ENCODE results near the gene OGDH.

DNA sequence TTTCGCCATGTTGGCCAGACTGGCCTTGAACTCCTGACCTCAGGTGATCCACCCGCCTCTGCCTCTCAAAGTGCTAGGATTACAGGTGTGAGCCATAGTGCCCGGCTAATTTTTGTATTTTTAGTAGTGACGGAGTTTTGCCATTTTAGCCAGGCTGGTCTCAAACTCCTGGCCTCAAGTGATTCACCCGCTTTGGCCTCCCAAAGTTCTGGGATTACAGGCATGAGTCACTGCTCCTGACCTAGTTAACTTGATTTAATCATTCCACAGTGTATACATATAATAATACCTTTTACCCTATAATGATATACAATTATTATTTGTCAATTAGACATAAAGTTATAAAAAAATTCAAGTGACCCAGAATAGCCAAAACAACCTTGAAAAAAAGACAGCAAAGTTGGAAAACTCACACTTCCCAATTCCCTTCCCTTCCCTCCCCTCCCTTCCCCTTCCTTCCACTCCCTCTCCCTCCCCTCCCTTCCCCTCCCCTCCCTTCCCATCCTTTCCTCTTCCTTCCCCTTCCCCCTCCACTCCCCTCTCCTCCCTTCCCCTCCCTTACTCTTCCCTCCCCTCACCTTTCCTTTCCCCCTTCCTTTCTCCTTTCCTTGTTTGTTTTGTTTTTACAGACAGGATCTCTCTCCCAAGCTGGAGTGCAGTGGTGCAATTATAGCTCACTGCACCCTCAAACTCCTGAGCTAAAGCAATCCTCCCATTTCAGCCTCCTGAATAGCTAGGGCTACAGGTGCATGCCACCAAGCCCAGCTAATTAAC, 127.5 kb downstream of the OGDH start:
- TF ChIP-seq RAD21 (IDR thresholded peaks at IDR 0.05; ENCODE audit: low read depth) (no peak), FOXM1 (IDR thresholded peaks at IDR 0.05; ENCODE audit: borderline replicate concordance, low read depth) (no peak), TAF1 (IDR thresholded peaks at IDR 0.05; ENCODE audit: low read depth) (no peak), TCF12 (IDR thresholded peaks at IDR 0.05; ENCODE audit: low read depth) (no peak)
- TF ChIP-seq, protein P1, sequence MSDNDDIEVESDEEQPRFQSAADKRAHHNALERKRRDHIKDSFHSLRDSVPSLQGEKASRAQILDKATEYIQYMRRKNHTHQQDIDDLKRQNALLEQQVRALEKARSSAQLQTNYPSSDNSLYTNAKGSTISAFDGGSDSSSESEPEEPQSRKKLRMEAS (IDR thresholded peaks at IDR 0.05): no peak
- TF ChIP-seq, protein P2, sequence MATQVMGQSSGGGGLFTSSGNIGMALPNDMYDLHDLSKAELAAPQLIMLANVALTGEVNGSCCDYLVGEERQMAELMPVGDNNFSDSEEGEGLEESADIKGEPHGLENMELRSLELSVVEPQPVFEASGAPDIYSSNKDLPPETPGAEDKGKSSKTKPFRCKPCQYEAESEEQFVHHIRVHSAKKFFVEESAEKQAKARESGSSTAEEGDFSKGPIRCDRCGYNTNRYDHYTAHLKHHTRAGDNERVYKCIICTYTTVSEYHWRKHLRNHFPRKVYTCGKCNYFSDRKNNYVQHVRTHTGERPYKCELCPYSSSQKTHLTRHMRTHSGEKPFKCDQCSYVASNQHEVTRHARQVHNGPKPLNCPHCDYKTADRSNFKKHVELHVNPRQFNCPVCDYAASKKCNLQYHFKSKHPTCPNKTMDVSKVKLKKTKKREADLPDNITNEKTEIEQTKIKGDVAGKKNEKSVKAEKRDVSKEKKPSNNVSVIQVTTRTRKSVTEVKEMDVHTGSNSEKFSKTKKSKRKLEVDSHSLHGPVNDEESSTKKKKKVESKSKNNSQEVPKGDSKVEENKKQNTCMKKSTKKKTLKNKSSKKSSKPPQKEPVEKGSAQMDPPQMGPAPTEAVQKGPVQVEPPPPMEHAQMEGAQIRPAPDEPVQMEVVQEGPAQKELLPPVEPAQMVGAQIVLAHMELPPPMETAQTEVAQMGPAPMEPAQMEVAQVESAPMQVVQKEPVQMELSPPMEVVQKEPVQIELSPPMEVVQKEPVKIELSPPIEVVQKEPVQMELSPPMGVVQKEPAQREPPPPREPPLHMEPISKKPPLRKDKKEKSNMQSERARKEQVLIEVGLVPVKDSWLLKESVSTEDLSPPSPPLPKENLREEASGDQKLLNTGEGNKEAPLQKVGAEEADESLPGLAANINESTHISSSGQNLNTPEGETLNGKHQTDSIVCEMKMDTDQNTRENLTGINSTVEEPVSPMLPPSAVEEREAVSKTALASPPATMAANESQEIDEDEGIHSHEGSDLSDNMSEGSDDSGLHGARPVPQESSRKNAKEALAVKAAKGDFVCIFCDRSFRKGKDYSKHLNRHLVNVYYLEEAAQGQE (IDR thresholded peaks at IDR 0.05; ENCODE audit: low read depth): no peak
- TF ChIP-seq, protein P3, sequence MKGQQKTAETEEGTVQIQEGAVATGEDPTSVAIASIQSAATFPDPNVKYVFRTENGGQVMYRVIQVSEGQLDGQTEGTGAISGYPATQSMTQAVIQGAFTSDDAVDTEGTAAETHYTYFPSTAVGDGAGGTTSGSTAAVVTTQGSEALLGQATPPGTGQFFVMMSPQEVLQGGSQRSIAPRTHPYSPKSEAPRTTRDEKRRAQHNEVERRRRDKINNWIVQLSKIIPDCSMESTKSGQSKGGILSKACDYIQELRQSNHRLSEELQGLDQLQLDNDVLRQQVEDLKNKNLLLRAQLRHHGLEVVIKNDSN (IDR thresholded peaks at IDR 0.05): no peak
